ENCODE data around the gene TFEC.

TFEC gene

DNA sequence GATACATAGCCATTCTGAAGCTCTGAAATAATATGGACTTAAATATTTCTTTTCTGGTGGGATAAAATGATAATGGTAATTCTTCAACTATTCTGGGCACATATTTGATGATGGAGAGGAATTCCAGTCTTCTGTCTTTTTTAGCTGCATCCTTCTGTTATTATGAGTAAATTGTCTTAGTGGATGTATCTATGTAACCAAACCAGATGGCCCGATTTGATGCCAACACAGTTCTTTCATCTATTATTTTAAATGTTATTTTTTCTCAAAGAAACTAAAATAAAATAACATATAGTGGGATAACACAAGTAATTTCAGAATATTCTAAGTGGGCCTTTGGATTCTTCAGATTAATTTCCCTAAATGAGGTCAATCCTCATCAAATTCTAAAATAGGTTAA is 110.2 kb downstream of the TFEC start:
- DNase-seq: no peak

DNA sequence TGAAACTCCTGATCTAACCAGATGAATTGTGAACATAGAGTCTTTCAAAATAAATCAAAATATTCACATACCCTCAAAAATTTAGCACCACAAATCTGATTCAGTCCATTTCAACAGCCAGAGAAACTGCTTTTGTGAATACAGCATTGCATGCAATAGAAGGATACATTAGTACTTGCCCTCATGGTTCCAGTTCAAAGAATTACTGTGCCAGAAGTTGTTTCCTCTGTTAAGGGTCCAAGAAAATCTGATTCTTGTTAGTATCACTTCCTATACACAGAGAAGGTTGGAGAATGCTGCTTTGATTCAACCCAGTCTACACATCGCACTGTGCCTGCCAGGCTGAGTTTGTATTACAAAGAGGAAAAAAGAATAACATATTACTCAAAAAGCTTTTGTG is 115.6 kb downstream of the TFEC start:
- DNase-seq: no peak

DNA sequence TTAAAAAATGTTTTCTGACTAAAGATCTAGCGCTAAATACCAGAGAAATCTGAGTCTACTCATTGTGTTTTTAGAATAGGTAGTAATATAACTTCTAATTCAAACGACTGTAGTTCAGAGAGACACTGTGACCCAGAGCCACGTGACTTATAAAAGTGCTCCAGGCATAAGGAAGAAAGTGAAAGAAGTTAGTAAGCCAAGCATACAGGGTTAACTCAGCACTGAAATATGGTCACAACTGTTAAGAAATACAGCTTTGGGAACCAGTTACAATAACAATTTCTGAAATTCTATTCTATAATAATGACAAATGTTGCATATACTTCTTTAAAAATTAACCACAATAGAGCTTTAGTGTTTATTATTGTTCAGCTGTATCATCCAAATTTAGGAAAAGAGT is 119.1 kb downstream of the TFEC start:
- no peak for DNase-seq

DNA sequence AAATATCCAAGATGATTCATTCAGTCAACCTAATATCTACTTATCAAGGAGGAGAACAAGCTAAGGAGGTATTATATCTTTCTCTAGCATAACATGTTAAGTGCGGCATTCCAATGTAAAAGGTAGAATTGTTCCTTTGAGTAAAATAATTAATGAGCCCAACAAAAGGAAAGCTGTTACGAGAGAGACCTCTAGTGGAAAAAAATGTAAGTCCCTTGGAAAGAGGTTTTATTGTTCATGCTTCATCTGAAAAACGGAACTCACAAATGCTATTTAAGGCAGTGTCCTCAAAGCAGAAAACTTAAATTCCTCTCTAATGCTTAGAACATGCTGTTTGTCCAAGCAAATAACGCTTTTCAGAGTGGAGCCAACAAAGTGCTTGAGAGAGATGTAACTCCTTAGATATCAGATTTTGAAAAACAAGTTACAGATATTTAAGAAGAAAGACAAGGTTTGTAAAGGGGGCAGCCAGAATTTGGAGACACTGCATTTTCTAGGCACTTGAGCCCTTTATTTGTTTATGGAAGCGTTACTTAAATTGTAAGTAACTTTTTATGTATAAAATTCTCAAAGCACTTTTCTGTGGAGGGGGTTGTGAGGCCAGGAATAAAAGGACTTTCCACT is 119.9 kb downstream of the TFEC start:
- peak in 1 of 2 donors; percentile 82 for DNase-seq

DNA sequence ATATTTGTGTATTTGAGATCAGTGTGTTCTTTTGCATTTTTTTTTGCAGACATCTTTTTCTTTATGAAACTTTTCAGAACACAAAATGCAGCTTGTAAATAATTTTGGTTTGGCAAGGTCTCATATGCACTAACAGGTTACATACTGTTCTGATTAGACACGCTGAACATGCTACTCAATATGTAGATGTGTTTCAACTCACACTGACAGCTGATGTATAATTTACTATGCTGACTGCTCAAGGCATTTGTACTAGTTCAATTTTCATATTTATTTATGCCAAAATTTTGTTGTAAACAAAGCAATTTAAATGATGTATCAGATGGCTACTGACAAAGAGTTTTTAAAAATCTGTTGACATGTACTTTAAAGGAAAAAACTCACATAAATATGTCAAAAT is 123.8 kb downstream of the TFEC start:
- DNase-seq: no peak

DNA sequence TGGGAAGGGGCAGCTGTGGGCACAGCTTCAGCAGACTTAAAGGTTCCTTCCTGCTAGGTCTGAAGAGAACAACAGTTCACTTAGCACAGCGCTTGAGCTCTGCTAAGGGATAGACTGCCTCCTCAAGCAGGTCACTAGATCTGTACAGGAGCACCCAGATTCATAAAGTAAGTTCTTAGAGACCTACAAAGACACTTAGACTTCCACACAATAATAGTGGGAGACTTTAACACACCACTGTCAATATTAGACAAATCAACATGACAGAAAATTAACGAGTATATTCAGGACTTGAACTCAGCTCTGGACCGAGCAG is 140.9 kb downstream of the TFEC start:
- DNase-seq: no peak

DNA sequence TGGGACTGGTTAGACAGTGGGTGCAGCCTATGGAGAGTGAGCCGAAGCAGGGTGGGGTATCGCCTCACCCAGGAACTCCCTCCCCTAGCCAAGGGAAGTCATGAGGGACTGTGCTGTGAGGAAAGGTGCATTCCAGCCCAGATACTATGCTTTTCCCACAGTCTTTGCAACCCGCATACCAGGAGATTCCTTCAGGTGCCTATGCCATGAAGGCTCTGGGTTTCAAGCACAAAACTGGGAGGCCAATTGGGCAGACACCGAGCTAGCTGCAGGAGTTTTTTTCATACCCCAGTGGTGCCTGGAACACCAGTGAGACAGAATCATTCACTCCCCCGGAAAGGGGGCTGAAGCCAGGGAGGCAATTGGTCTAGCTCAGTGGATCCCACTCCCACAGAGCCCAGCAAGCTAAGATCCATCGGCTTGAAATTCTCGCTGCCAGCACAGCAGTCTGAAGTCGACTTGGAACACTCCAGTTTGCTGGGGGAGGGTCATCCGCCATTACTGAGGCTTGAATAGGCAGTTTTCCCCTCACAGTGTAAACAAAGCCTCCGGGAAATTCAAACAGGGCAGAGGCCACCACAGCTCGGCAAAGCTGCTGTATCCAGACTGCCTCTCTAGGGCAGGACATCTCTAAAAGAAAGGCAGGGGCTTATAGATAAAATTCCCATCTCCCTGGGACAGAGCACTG is 141.4 kb downstream of the TFEC start:
- no peak for DNase-seq

DNA sequence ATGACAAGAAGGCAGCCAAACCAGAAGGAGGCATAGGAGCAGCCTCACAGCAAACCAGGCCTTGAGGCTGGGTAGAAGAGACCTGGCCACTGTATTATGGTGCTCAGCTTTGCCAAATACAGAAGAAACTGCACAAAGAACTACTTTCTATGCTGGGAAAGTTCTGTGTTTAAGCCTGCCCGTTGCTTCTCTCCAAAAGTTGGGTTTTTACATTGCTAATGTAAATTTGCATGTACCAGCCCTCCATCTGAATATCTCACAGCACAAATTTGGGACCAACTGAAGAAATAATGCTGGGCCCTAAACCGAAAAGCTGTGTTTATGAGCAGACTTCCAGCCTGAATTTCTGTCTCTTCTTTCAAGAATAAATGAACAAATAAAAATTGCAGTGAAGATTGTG is 145.0 kb downstream of the TFEC start:
- DNase-seq: no peak

Data from hippocampal formation (tissue), 2 donors.